HG02759 (cell line): ENCODE measurements around the gene CAVIN1.
"Not testable (repeated sequence)": the region's sequence is repeated elsewhere in the genome, so short reads cannot be mapped to it uniquely, and the experiment has no call there.

Source experiments
- ATAC-seq: cut with Tn5 transposase; IDR thresholded peaks from one replicate; pipeline ENCODE4 v1.9.1; 2021; ENCODE audit warnings: mild to moderate bottlenecking, moderate library complexity; ENCODE audit not compliant: unreplicated experiment

Gene CAVIN1

GRCh38 chr17:42422958-42423712 lies at the start of gene CAVIN1:
TSS of gene CAVIN1 (minus strand) at chr17:42423256. CDS start at chr17:42423097, 159 bp downstream.
- ATAC-seq: no peak

GRCh38 chr17:42467889-42468288 lies 44.8 kb upstream of the CAVIN1 start:
- no peak for ATAC-seq

GRCh38 chr17:42463976-42464400 lies 40.9 kb upstream of the CAVIN1 start:
- no peak for ATAC-seq

- no peak for ATAC-seq
Observed at GRCh38 chr17:42460371-42460770, 37.3 kb upstream of the CAVIN1 start.

- ATAC-seq: no peak
Observed at GRCh38 chr17:42459801-42460281, 36.8 kb upstream of the CAVIN1 start.

GRCh38 chr17:42459256-42459800 lies 36.3 kb upstream of the CAVIN1 start:
- no peak for ATAC-seq

- peak; percentile 84 for ATAC-seq
Observed at GRCh38 chr17:42458497-42459255, 35.6 kb upstream of the CAVIN1 start, which contains the start of gene ATP6V0A1. TSS of gene ATP6V0A1 (plus strand) at chr17:42458878. CDS start at chr17:42460895, 2,017 bp downstream.

GRCh38 chr17:42457107-42457792 lies 34.2 kb upstream of the CAVIN1 start:
- no peak for ATAC-seq

GRCh38 chr17:42456223-42457106 lies 33.4 kb upstream of the CAVIN1 start:
- ATAC-seq: no peak

GRCh38 chr17:42454987-42455386 lies 31.9 kb upstream of the CAVIN1 start:
- ATAC-seq: not testable (repeated sequence)

- no peak for ATAC-seq
Observed at GRCh38 chr17:42453439-42453838, 30.4 kb upstream of the CAVIN1 start.

GRCh38 chr17:42451270-42451669 lies 28.2 kb upstream of the CAVIN1 start:
- not testable (repeated sequence) for ATAC-seq

- ATAC-seq: not testable (repeated sequence)
Observed at GRCh38 chr17:42449838-42450237, 26.8 kb upstream of the CAVIN1 start.

- not testable (repeated sequence) for ATAC-seq
Observed at GRCh38 chr17:42449176-42449575, 26.1 kb upstream of the CAVIN1 start.

GRCh38 chr17:42442196-42442565 lies 19.1 kb upstream of the CAVIN1 start:
- ATAC-seq: no peak

- ATAC-seq: no peak
Observed at GRCh38 chr17:42441371-42442195, 18.5 kb upstream of the CAVIN1 start.

- ATAC-seq: no peak
Observed at GRCh38 chr17:42438600-42439567, 15.8 kb upstream of the CAVIN1 start.

GRCh38 chr17:42436391-42436790 lies 13.3 kb upstream of the CAVIN1 start:
- ATAC-seq: no peak
